Loucy (cell line): ENCODE data around the gene MRPL12.

ENCODE experiments used
- EZH2phosphoT487 ChIP-seq: fragments of 200-600 bp; IDR thresholded peaks from 2 replicates; pipeline ENCODE4 v1.6.1; 2018; ENCODE audit warnings: antibody characterized with exemption, mild to moderate bottlenecking, moderate library complexity, borderline replicate concordance
- TF ChIP-seq, protein P1 (sequence below): fragments of 200-600 bp; sonication (generic); conservative IDR thresholded peaks from 2 replicates; pipeline ENCODE4 v1.5.1; 2014; ENCODE audit warnings: mild to moderate bottlenecking, antibody characterized with exemption, low read length

DNA sequence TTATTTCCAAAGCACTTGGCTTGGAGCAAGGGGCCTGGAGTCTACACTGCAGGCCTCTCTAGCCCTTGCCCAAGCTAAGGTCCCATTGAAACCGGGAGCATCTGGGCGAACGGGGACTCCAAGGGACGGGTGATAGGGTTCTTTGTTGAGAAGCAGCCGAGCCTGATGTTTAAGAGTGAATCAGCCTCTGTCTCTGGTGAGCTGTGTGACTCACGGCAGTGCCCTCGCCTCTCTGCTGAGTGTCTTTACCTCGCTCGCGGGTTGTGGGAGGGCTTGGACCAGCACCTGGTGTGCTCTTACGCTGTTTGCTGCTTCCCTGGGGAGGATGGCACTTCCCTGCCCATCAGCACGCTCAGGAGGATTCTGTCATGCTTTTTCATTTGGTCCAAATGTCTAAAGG is 18.1 kb upstream of the MRPL12 start:
- TF ChIP-seq, protein P1, sequence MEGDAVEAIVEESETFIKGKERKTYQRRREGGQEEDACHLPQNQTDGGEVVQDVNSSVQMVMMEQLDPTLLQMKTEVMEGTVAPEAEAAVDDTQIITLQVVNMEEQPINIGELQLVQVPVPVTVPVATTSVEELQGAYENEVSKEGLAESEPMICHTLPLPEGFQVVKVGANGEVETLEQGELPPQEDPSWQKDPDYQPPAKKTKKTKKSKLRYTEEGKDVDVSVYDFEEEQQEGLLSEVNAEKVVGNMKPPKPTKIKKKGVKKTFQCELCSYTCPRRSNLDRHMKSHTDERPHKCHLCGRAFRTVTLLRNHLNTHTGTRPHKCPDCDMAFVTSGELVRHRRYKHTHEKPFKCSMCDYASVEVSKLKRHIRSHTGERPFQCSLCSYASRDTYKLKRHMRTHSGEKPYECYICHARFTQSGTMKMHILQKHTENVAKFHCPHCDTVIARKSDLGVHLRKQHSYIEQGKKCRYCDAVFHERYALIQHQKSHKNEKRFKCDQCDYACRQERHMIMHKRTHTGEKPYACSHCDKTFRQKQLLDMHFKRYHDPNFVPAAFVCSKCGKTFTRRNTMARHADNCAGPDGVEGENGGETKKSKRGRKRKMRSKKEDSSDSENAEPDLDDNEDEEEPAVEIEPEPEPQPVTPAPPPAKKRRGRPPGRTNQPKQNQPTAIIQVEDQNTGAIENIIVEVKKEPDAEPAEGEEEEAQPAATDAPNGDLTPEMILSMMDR: no peak
- TF ChIP-seq EZH2phosphoT487: no peak
